ENCODE data around the gene NAXE.

The NAXE gene

GRCh38 chr1:156591432-156592157 is at the start of gene NAXE:
Gene NAXE (plus strand): TSS chr1:156591776. CDS start chr1:156591805, 29 bp downstream.
- TF ChIP-seq RARB (CRISPR knock-in tag; IDR thresholded peaks at IDR 0.05), result no peak
- TF ChIP-seq CSRNP3 (CRISPR knock-in tag; IDR thresholded peaks at IDR 0.05), result no peak
- TF ChIP-seq, protein P1, sequence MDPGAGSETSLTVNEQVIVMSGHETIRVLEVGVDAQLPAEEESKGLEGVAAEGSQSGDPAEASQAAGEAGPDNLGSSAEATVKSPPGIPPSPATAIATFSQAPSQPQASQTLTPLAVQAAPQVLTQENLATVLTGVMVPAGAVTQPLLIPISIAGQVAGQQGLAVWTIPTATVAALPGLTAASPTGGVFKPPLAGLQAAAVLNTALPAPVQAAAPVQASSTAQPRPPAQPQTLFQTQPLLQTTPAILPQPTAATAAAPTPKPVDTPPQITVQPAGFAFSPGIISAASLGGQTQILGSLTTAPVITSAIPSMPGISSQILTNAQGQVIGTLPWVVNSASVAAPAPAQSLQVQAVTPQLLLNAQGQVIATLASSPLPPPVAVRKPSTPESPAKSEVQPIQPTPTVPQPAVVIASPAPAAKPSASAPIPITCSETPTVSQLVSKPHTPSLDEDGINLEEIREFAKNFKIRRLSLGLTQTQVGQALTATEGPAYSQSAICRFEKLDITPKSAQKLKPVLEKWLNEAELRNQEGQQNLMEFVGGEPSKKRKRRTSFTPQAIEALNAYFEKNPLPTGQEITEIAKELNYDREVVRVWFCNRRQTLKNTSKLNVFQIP (CRISPR knock-in tag; IDR thresholded peaks at IDR 0.05; ENCODE audit: borderline replicate concordance, low read depth), result 0 out of 2 replicates have a peak, but pooled peaks have one; percentile 48
- ATAC-seq, result peak; percentile 92

DNA sequence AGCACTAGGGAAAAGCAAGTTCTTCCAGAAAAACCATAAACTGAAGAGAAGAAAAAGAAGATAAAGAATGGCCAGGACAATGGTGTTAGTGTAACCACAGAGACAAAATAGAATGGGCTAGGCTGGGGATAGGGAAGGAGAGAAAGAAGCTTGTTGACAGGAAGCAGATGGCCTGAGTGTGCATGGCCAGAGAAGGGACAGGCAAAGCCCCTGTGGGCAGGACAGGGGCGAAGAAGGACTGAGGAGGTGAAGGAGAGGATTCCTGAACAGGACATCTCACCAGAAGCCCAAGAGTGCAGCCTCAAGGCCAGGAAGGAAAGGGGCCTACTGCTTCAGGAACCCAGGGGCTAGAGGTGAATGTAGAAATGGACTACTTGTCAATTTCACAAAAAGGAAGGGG is 48.5 kb upstream of the NAXE start:
- no peak for ATAC-seq
- no peak for TF ChIP-seq ZFP3 (CRISPR knock-in tag; IDR thresholded peaks at IDR 0.05)
- no peak for TF ChIP-seq OSR1 (CRISPR knock-in tag; IDR thresholded peaks at IDR 0.05)
- TF ChIP-seq ISL1 (CRISPR knock-in tag; IDR thresholded peaks at IDR 0.05), result no peak
- no peak for TF ChIP-seq TCF4 (CRISPR knock-in tag; IDR thresholded peaks at IDR 0.05; ENCODE audit: borderline replicate concordance)
- no peak for TF ChIP-seq GLIS3 (CRISPR knock-in tag; IDR thresholded peaks at IDR 0.05)
- TF ChIP-seq TOX (CRISPR knock-in tag; IDR thresholded peaks at IDR 0.05; ENCODE audit: borderline replicate concordance), result no peak
- TF ChIP-seq ZNF565 (CRISPR knock-in tag; conservative IDR thresholded peaks at IDR 0.05; ENCODE audit: low read depth), result no peak
- TF ChIP-seq, protein P1 (CRISPR knock-in tag; IDR thresholded peaks at IDR 0.05; ENCODE audit: borderline replicate concordance, low read depth), result no peak
- TF ChIP-seq CREB5 (CRISPR knock-in tag; IDR thresholded peaks at IDR 0.05; ENCODE audit: low read depth), result no peak
- TF ChIP-seq RARB (CRISPR knock-in tag; IDR thresholded peaks at IDR 0.05), result no peak
- no peak for TF ChIP-seq PPARA (CRISPR knock-in tag; IDR thresholded peaks at IDR 0.05; ENCODE audit: borderline replicate concordance)
- no peak for TF ChIP-seq CSDC2 (CRISPR knock-in tag; IDR thresholded peaks at IDR 0.05)
- TF ChIP-seq, protein P2, sequence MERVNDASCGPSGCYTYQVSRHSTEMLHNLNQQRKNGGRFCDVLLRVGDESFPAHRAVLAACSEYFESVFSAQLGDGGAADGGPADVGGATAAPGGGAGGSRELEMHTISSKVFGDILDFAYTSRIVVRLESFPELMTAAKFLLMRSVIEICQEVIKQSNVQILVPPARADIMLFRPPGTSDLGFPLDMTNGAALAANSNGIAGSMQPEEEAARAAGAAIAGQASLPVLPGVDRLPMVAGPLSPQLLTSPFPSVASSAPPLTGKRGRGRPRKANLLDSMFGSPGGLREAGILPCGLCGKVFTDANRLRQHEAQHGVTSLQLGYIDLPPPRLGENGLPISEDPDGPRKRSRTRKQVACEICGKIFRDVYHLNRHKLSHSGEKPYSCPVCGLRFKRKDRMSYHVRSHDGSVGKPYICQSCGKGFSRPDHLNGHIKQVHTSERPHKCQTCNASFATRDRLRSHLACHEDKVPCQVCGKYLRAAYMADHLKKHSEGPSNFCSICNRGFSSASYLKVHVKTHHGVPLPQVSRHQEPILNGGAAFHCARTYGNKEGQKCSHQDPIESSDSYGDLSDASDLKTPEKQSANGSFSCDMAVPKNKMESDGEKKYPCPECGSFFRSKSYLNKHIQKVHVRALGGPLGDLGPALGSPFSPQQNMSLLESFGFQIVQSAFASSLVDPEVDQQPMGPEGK (CRISPR knock-in tag; IDR thresholded peaks at IDR 0.05; ENCODE audit: borderline replicate concordance), result no peak
- no peak for TF ChIP-seq BACH2 (CRISPR knock-in tag; IDR thresholded peaks at IDR 0.05; ENCODE audit: borderline replicate concordance)

DNA sequence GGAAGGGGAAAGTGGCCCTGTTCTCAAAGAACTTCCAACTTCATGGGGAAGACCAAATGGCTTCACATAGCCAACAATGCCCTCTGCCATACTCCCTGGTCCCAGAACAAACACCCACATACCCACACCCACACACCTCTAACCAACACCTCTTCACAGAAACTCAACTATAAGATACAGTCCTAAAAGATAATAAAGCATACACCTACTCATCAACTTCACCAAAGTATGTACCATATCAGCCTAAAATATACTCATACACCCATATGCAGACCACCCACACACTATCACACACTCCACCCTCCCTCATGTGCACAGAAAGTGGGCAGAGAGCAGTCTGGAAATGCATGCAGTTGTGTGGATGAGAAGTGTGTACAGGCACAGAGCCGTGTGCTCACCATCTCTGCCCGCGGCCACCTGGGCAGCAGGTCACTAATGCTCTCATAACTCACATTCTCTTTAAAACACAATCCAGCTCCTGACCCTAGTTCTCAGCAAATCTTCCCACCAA is 46.9 kb upstream of the NAXE start:
- no peak for ATAC-seq
- TF ChIP-seq ESRRG (CRISPR knock-in tag; IDR thresholded peaks at IDR 0.05) (no peak), RARB (CRISPR knock-in tag; IDR thresholded peaks at IDR 0.05) (no peak), ZFP30 (CRISPR knock-in tag; IDR thresholded peaks at IDR 0.05) (no peak), ISL1 (CRISPR knock-in tag; IDR thresholded peaks at IDR 0.05) (no peak), ARNTL (CRISPR knock-in tag; IDR thresholded peaks at IDR 0.05; ENCODE audit: borderline replicate concordance, low read depth) (no peak), OSR1 (CRISPR knock-in tag; IDR thresholded peaks at IDR 0.05) (no peak), TOX (CRISPR knock-in tag; IDR thresholded peaks at IDR 0.05; ENCODE audit: borderline replicate concordance) (no peak), ZNF8 (CRISPR knock-in tag; IDR thresholded peaks at IDR 0.05) (no peak), GLIS3 (CRISPR knock-in tag; IDR thresholded peaks at IDR 0.05) (no peak)
- TF ChIP-seq, protein P3, sequence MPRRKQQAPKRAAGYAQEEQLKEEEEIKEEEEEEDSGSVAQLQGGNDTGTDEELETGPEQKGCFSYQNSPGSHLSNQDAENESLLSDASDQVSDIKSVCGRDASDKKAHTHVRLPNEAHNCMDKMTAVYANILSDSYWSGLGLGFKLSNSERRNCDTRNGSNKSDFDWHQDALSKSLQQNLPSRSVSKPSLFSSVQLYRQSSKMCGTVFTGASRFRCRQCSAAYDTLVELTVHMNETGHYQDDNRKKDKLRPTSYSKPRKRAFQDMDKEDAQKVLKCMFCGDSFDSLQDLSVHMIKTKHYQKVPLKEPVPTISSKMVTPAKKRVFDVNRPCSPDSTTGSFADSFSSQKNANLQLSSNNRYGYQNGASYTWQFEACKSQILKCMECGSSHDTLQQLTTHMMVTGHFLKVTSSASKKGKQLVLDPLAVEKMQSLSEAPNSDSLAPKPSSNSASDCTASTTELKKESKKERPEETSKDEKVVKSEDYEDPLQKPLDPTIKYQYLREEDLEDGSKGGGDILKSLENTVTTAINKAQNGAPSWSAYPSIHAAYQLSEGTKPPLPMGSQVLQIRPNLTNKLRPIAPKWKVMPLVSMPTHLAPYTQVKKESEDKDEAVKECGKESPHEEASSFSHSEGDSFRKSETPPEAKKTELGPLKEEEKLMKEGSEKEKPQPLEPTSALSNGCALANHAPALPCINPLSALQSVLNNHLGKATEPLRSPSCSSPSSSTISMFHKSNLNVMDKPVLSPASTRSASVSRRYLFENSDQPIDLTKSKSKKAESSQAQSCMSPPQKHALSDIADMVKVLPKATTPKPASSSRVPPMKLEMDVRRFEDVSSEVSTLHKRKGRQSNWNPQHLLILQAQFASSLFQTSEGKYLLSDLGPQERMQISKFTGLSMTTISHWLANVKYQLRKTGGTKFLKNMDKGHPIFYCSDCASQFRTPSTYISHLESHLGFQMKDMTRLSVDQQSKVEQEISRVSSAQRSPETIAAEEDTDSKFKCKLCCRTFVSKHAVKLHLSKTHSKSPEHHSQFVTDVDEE (CRISPR knock-in tag; IDR thresholded peaks at IDR 0.05), result no peak
- TF ChIP-seq, protein P1 (CRISPR knock-in tag; IDR thresholded peaks at IDR 0.05; ENCODE audit: borderline replicate concordance, low read depth), result no peak

All from SK-N-SH treated with all-trans-retinoic acid at 6 μM for 48 hours (cell line).